ENCODE results near the gene ANKRD37. TPM values are rescaled to one million over a fixed set of nuclear protein-coding genes. Genes with fewer than 3 reads are reported as not detected.

Gene ANKRD37
- total and polyA plus RNA-seq, 9 donors: 6.3 to 72.8 (median 16.2) TPM

GRCh38 chr4:185399466-185399865, 2.8 kb downstream of the ANKRD37 start:
- no peak overlapping the region for H3K4me3 ChIP-seq

GRCh38 chr4:185404031-185404430, 7.4 kb downstream of the ANKRD37 start:
- WGBS, 3 donors: 95 to 98% (median 97%) methylated on average over 4 of the region's 4 CpGs
- Histone ChIP-seq H3K36me3 (no peaks in the 10 kb centered on the region), H3K9me3 (no peaks in the 10 kb centered on the region), H3K27me3 (no peaks in the 10 kb centered on the region), H3K27ac (no peak overlapping the region), H3K4me3 (no peak overlapping the region), H3K4me1 (ENCODE audit: insufficient read depth) (no peaks in the 10 kb centered on the region)
- intact Hi-C loops (cut with DNase I): no loop called here
- TF ChIP-seq CTCF (IDR thresholded peaks at IDR 0.05) (no peak), EP300 (IDR thresholded peaks at IDR 0.05) (no peak), POLR2A (IDR thresholded peaks at IDR 0.05) (no peak)
- no peak for DNase-seq

More at GRCh38 chr4:185399466-185399865, 2.8 kb downstream of the ANKRD37 start:
- peaks cover 3% of the 10 kb centered on the region for H3K4me1 ChIP-seq (ENCODE audit: insufficient read depth)
- no peaks in the 10 kb centered on the region for H3K9me3 ChIP-seq
- no peaks in the 10 kb centered on the region for H3K36me3 ChIP-seq
- H3K27me3 ChIP-seq: no peaks in the 10 kb centered on the region
- intact Hi-C loops (cut with DNase I): loop anchor here (5.0 to 10.0 kb wide), 3 partner anchors 185 to 197 kb away; partner anchors contain the start of genes CFAP97 (in 3 of the 4) and SNX25 (in 2 of the 4)
- DNase-seq: no peak
- TF ChIP-seq EP300 (IDR thresholded peaks at IDR 0.05) (no peak), POLR2A (IDR thresholded peaks at IDR 0.05) (no peak), CTCF (IDR thresholded peaks at IDR 0.05) (no peak)
- peak overlapping the region in 1 of 2 donors; percentile 39 for H3K27ac ChIP-seq
- WGBS, 3 donors: 49 to 77% (median 54%) methylated on average over 8 of the region's 8 CpGs

- H3K4me1 ChIP-seq (ENCODE audit: insufficient read depth): no peaks in the 10 kb centered on the region
- no peak for DNase-seq
- H3K4me3 ChIP-seq: no peak overlapping the region
- peaks cover 0 to 3% of the 10 kb centered on the region in 2 donors for H3K9me3 ChIP-seq
- 72 to 87% (median 76%) methylated on average over 6 of the region's 6 CpGs for WGBS, 3 donors
- no peaks in the 10 kb centered on the region for H3K27me3 ChIP-seq
- intact Hi-C loops (cut with DNase I): no loop called here
- no peaks in the 10 kb centered on the region for H3K36me3 ChIP-seq
- no peak overlapping the region for H3K27ac ChIP-seq
- TF ChIP-seq EP300 (IDR thresholded peaks at IDR 0.05) (no peak), POLR2A (IDR thresholded peaks at IDR 0.05) (no peak), CTCF (IDR thresholded peaks at IDR 0.05) (no peak)
Measured at GRCh38 chr4:185405296-185405999, 8.8 kb downstream of the ANKRD37 start.

GRCh38 chr4:185408432-185408831, 11.8 kb downstream of the ANKRD37 start:
- no peak for TF ChIP-seq CTCF (IDR thresholded peaks at IDR 0.05)
- no peak for TF ChIP-seq EP300 (IDR thresholded peaks at IDR 0.05)
- TF ChIP-seq POLR2A (IDR thresholded peaks at IDR 0.05): no peak
- WGBS, 3 donors: 89 to 97% (median 95%) methylated on average over 2 of the region's 2 CpGs
- Histone ChIP-seq H3K4me3 (no peak overlapping the region), H3K27me3 (no peaks in the 10 kb centered on the region), H3K27ac (no peak overlapping the region), H3K4me1 (ENCODE audit: insufficient read depth) (no peaks in the 10 kb centered on the region), H3K36me3 (no peaks in the 10 kb centered on the region), H3K9me3 (peaks cover 0 to 3% of the 10 kb centered on the region in 2 donors)
- no peak for DNase-seq
- intact Hi-C loops (cut with DNase I): no loop called here

Measured in ovary (tissue), 9 donors.